Uterus (tissue), 4 donors: ENCODE measurements around the gene INPP4A. TPM values are rescaled to one million over a fixed set of nuclear protein-coding genes. Genes with fewer than 3 reads are reported as not detected.

Source experiments
- DNase-seq, 2 donors: peaks; one replicate each; pipeline ENCODE4 v3.0.0-alpha.2; 2019 to 2020
- H3K27ac ChIP-seq, 2 donors: fragments of 200-600 bp; sonication (generic); 1 replicate in 1 of 2; 2 replicates in 1 of 2; pipeline ENCODE4 v1.5.1; 2016 to 2018
- H3K27me3 ChIP-seq, 2 donors: fragments of 200-600 bp; sonication (generic); one replicate each; pipeline ENCODE4 v1.5.1; 2018 to 2019; ENCODE audit warnings: control low read depth in 1 of 2
- H3K36me3 ChIP-seq, 2 donors: fragments of 200-600 bp; sonication (generic); one replicate each; pipeline ENCODE4 v1.5.1; 2019; ENCODE audit warnings: control low read depth in 1 of 2
- H3K4me1 ChIP-seq, 2 donors: fragments of 200-600 bp; sonication (generic); one replicate each; pipeline ENCODE4 v1.5.1; 2018 to 2019; ENCODE audit warnings: control low read depth in 1 of 2
- H3K4me3 ChIP-seq, 2 donors: fragments of 200-600 bp; sonication (generic); 1 replicate in 1 of 2; 2 replicates in 1 of 2; pipeline ENCODE4 v1.5.1; 2018 to 2019; ENCODE audit warnings: mild to moderate bottlenecking in 1 of 2
- H3K9me3 ChIP-seq, 2 donors: fragments of 200-600 bp; sonication (generic); one replicate each; pipeline ENCODE4 v1.5.1; 2019; ENCODE audit warnings: control low read depth in 1 of 2
- POLR2A ChIP-seq, 2 donors: fragments of 450-650 bp; IDR thresholded peaks; one replicate each; pipeline ENCODE4 v1.6.1; 2016; ENCODE audit warnings: antibody characterized with exemption in 2 of 2, mild to moderate bottlenecking in 1 of 2, moderate library complexity in 1 of 2
- intact Hi-C: fragments of 100-400 bp; cut with DNase I; formaldehyde crosslinking; loops from one replicate; pipeline ENCODE4 v1.15.1; 2023; ENCODE audit warnings: low total_unique reads
- total RNA-seq, 4 donors: library from RNA; depleted of rRNA in 3 of 4; stranded (reverse); fragments of >200 nt in 3 of 4; gene quantifications; one replicate each; pipeline versions ENCODE4 v1.1.0 to v1.2.4, GENCODE V29; 2014 to 2023
- TF ChIP-seq, protein P1 (sequence below), 4 experiments: fragments of 200-600 bp in 2 of 4; fragments of 450-650 bp in 2 of 4; sonication (generic) in 2 of 4; IDR thresholded peaks; one replicate each; pipeline ENCODE4 v1.5.1; 2016 to 2019; ENCODE audit warnings: antibody characterized with exemption in 4 of 4, mild to moderate bottlenecking in 2 of 4, moderate library complexity in 1 of 4
- donor health status: DM: yes; HTN: yes; CAD: no.

The INPP4A gene
- total RNA-seq, 4 donors from 2014 or later = 8.7 to 40.2 (median 35.2) TPM

DNA sequence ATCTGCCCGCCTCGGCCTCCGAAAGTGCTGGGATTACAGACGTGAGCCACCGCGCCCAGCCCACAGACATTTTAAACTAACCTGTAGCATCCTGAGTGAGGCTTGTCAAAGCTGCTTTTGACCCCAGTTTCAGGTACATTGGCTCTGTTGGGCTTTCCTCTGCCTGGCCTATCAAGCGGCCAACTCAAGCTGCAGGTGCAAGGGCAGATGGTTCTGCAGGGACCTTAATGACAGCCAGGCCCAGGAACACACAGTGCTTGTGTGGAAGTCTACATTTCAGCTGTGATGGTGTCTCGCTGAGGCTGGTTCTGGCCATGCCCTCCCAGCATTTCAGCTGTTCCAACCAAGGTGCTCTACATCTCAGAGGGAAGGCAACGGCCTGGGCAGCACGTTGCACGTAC, 18.4 kb downstream of the INPP4A start:
- no peaks in the 10 kb centered on the region for H3K4me1 ChIP-seq
- DNase-seq = no peak

GRCh38 chr2:98463551-98463971, 18.9 kb downstream of the INPP4A start:
- Histone ChIP-seq H3K4me3 (no peak overlapping the region), H3K4me1 (no peaks in the 10 kb centered on the region), H3K9me3 (no peaks in the 10 kb centered on the region), H3K27me3 (no peaks in the 10 kb centered on the region), H3K27ac (no peak overlapping the region), H3K36me3 (no peaks in the 10 kb centered on the region)
- intact Hi-C loops = no loop called here
- no peak for TF ChIP-seq POLR2A (IDR thresholded peaks at IDR 0.05)
- TF ChIP-seq, protein P1, sequence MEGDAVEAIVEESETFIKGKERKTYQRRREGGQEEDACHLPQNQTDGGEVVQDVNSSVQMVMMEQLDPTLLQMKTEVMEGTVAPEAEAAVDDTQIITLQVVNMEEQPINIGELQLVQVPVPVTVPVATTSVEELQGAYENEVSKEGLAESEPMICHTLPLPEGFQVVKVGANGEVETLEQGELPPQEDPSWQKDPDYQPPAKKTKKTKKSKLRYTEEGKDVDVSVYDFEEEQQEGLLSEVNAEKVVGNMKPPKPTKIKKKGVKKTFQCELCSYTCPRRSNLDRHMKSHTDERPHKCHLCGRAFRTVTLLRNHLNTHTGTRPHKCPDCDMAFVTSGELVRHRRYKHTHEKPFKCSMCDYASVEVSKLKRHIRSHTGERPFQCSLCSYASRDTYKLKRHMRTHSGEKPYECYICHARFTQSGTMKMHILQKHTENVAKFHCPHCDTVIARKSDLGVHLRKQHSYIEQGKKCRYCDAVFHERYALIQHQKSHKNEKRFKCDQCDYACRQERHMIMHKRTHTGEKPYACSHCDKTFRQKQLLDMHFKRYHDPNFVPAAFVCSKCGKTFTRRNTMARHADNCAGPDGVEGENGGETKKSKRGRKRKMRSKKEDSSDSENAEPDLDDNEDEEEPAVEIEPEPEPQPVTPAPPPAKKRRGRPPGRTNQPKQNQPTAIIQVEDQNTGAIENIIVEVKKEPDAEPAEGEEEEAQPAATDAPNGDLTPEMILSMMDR (IDR thresholded peaks at IDR 0.05) = no peak
- DNase-seq = no peak

More for the DNA sequence above, 18.4 kb downstream of the INPP4A start:
- no peak for TF ChIP-seq POLR2A (IDR thresholded peaks at IDR 0.05)
- TF ChIP-seq, protein P1 (IDR thresholded peaks at IDR 0.05) = no peak
- Histone ChIP-seq H3K4me3 (no peak overlapping the region), H3K27me3 (no peaks in the 10 kb centered on the region), H3K27ac (no peak overlapping the region), H3K36me3 (no peaks in the 10 kb centered on the region), H3K9me3 (no peaks in the 10 kb centered on the region)
- intact Hi-C loops = no loop called here

- no peaks in the 10 kb centered on the region for H3K4me1 ChIP-seq
- DNase-seq = no peak
Measured at GRCh38 chr2:98463988-98464771, 19.5 kb downstream of the INPP4A start.

DNA sequence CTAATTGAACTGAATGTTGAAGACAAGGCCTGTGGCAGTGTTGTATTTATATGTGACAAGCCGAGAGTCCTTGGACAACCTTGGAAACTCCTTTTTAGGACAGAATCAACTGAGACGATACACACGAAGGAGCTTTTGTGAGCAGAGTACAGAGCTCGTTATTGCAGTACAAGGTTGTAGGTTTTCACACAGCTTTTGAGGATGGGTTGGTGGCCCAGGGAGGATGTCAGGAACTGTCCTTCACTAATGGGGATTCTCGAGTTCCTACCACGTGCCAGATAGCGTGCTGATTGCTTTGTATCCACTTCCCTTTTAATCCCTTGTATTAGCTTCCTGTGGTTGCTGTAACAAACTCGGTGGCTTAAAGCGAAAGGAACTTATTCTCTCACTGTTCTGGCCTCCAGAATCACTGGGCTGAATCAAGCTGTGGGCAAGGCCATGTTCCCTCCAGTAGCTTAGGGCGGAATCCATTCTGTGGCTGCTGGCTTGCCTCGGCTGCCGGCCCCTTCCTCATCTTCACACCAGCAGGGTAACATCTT, 20.2 kb downstream of the INPP4A start:
- H3K27ac ChIP-seq = no peak overlapping the region
- H3K27me3 ChIP-seq = no peaks in the 10 kb centered on the region
- DNase-seq = no peak
- H3K36me3 ChIP-seq = no peaks in the 10 kb centered on the region
- TF ChIP-seq, protein P1 (IDR thresholded peaks at IDR 0.05) = no peak
- no peak for TF ChIP-seq POLR2A (IDR thresholded peaks at IDR 0.05)
- no peak overlapping the region for H3K4me3 ChIP-seq
- no peaks in the 10 kb centered on the region for H3K4me1 ChIP-seq
- intact Hi-C loops = no loop called here
- H3K9me3 ChIP-seq = no peaks in the 10 kb centered on the region

More at GRCh38 chr2:98463988-98464771, 19.5 kb downstream of the INPP4A start:
- Histone ChIP-seq H3K36me3 (no peaks in the 10 kb centered on the region), H3K27me3 (no peaks in the 10 kb centered on the region), H3K4me3 (no peak overlapping the region), H3K27ac (no peak overlapping the region), H3K9me3 (no peaks in the 10 kb centered on the region)
- intact Hi-C loops = no loop called here
- no peak for TF ChIP-seq POLR2A (IDR thresholded peaks at IDR 0.05)
- TF ChIP-seq, protein P1 (IDR thresholded peaks at IDR 0.05) = no peak
